ENCODE measurements around the gene TOMM20L. TPM values are rescaled to one million over a fixed set of nuclear protein-coding genes. Genes with fewer than 3 reads are reported as not detected.

The TOMM20L gene
- total RNA-seq, 1 experiment from 2014 or later: not detected

- Mint-ChIP-seq H3K36me3 (ENCODE audit: insufficient read depth in 1 of 3, low read depth in 3 of 3) (peaks cover 7 to 27% (median 22%) of the 10 kb centered on the region in 3 experiments), H3K9me3 (no peaks in the 10 kb centered on the region), H3K4me1 (peaks cover 11 to 16% of the 10 kb centered on the region in 2 experiments), H3K4me3 (peak overlapping the region; percentile 94 to 96), H3K27me3 (ENCODE audit: low read depth) (no peaks in the 10 kb centered on the region), H3K27ac (peak overlapping the region; percentile 95 to 96 (median 96))
- Histone ChIP-seq H2BK12ac (ENCODE audit: insufficient read length, low read depth, low read length) (no peak overlapping the region), H3K23me2 (ENCODE audit: insufficient read length, low read depth, low read length, poor library complexity, severe bottlenecking) (peaks cover 5% of the 10 kb centered on the region), H4K91ac (ENCODE audit: insufficient read length, low read depth, low read length) (no peak overlapping the region), H3K4ac (ENCODE audit: low read depth, low read length) (no peak overlapping the region), H2BK5ac (ENCODE audit: insufficient read length, low read length) (no peak overlapping the region), H2BK15ac (ENCODE audit: low read depth, low read length) (no peak overlapping the region), H3K56ac (ENCODE audit: insufficient read length, low read depth, low read length) (no peak overlapping the region), H3K27me3 (ENCODE audit: insufficient read depth, low read length) (no peaks in the 10 kb centered on the region), H3K4me1 (ENCODE audit: insufficient read depth, low read length) (no peaks in the 10 kb centered on the region), H4K8ac (replicated peaks; ENCODE audit: insufficient read length, low read depth, low read length) (no peak overlapping the region), H4K5ac (ENCODE audit: insufficient read length, low read depth, low read length) (no peak overlapping the region), H3K9ac (ENCODE audit: extremely low read depth, insufficient read length, low read length) (peak overlapping the region; percentile 69), H3K27ac (ENCODE audit: insufficient read length, low read depth, low read length) (no peak overlapping the region), H3K79me2 (ENCODE audit: insufficient read depth, low read length) (peaks cover 2% of the 10 kb centered on the region; the same call in 1 of the 2 replicates), H3K18ac (ENCODE audit: insufficient read length, low read depth, low read length) (peak overlapping the region; percentile 15), H3K14ac (ENCODE audit: insufficient read depth, low read length) (peak overlapping the region; percentile 62), H2BK120ac (ENCODE audit: low read depth, low read length, poor library complexity, severe bottlenecking) (no peak overlapping the region), H2AK5ac (ENCODE audit: insufficient read length, low read length) (no peak overlapping the region), H3K9me3 (ENCODE audit: control insufficient read depth, low read depth, low read length) (no peaks in the 10 kb centered on the region), H3K79me1 (ENCODE audit: insufficient read depth, low read depth, low read length, poor library complexity, severe bottlenecking) (no peaks in the 10 kb centered on the region), H3T11ph (ENCODE audit: low read length) (no peak overlapping the region), H3K23ac (ENCODE audit: insufficient read length, low read depth, low read length) (no peak overlapping the region), H2BK20ac (ENCODE audit: low read depth, low read length, poor library complexity, severe bottlenecking) (peak overlapping the region; percentile 33), H2AFZ (ENCODE audit: low read length) (no peak overlapping the region), H3K4me2 (ENCODE audit: insufficient read depth, insufficient read length, low read length) (peak overlapping the region; percentile 88), H4K20me1 (ENCODE audit: control insufficient read depth, insufficient read depth, insufficient read length) (no peaks in the 10 kb centered on the region)
- TF ChIP-seq CTCF (conservative IDR thresholded peaks at IDR 0.05): no peak
- WGBS (ENCODE audit: extremely low coverage, insufficient read length, low lambda C conversion rate): no CpG with 5 or more reads among the region's 35 CpGs
- DNase-seq: peak; percentile 72
Measured at GRCh38 chr14:58426670-58427280, 31.0 kb downstream of the TOMM20L start.
